G401.6 (cell line): ENCODE measurements around the gene MCTP1.

Source experiments
- FAIRE-seq: peaks from 2 replicates; lab custom pipeline; 2012; peaks lifted over from hg19 to GRCh38; lab: Jason Lieb, UNC

The MCTP1 gene

GRCh38 chr5:95114305-95114704 lies 170.6 kb downstream of the MCTP1 start:
- no peak for FAIRE-seq

DNA sequence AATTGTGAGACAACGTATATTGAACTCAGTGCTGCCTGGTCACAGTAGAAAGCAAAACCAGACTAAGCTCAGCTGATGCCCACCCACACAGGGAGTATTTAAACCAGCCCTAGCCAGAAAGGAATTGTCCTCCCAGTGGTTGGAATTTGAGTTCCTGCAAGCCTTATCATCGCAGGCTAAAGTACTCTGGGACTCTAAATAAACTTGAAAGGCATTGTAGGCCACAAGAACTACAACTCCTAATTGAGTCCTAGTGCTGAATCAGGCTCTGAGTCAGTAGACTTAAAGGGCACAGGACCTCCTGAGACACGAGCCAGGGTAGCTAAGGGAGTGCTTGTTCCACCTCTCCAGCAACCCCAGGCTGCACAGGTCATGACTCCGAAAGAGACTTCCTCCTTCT lies 171.4 kb downstream of the MCTP1 start:
- FAIRE-seq, result no peak

DNA sequence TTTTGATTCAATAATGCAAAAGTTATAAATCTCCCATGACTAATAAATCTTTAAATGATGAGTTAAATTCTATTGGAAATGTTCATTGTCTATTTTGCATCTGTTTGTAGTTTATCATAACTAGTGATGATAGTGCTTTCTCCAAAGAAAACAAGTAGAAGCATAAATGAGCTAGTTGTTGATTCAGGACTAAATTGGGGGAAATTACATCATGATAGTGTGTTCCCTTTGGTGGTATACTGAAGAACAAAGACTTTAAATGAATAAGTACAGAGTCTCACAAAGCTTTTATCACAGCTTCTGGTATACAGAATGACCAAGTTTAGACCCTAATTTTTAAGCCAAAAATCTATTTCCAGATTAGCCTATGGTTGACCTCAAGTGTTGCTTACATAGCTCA lies 173.8 kb downstream of the MCTP1 start:
- no peak for FAIRE-seq

- FAIRE-seq, result no peak
Measured at GRCh38 chr5:95110118-95110517, 174.8 kb downstream of the MCTP1 start.

DNA sequence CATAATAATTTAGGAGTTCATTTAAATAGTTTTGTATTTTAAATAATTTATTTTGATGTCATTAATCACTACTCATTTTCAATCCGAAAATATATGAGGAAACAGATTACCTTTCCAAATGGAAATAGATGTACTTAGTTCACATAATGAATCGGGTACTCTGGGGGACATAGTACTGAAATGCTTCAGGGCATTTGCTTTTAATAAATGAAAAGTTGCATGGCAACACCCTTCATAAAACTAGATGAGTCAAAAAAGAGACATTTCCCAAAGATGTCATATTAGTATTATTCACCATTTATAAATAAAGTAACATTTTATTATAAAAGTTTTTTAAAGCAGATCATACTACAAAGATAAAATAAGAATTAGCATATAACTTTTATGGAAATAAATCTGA lies 177.8 kb downstream of the MCTP1 start:
- FAIRE-seq, result no peak

- FAIRE-seq, result no peak
Measured at GRCh38 chr5:95105638-95106037, 179.3 kb downstream of the MCTP1 start.

- FAIRE-seq, result no peak
Measured at GRCh38 chr5:95102687-95103086, 182.2 kb downstream of the MCTP1 start.

GRCh38 chr5:95102080-95102479 lies 182.8 kb downstream of the MCTP1 start:
- FAIRE-seq, result no peak

DNA sequence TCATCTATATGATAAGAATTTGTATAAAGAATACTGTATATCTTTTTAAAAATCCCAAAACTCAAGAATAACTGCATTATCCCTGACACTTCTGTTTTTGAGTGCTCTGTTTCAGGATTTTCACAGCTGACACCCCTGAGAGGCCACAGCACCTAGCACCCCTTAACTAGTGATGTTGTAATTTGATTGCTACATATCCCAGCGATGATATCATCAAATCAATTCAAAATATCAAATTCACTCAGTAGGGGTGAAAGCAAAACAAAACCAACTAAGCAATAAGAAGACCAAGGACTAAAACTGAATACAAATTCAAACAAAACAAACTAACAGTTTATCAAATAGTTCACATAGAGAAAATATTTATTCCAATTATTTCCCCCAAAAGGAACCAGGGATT lies 184.3 kb downstream of the MCTP1 start:
- no peak for FAIRE-seq

DNA sequence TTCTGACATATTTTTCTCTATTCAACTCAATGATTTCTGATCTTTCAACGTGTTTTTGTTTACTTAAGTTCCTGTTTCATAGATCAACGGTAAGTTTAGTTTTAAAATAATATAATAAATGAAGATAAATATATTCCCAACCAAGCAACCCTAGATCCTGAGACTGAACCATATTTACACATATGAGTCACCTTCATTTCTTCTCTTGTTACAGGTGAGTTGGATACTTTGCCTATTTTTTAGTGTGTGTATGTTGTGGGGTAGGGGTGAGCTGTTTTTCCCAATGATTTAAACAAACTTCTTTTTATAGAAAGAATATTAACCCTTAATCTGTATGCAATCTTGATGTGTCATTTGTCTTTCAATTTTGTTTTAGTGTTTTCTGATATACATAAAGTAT lies 186.9 kb downstream of the MCTP1 start:
- FAIRE-seq, result no peak

- FAIRE-seq, result no peak
Measured at GRCh38 chr5:95093211-95093610, 191.7 kb downstream of the MCTP1 start.

DNA sequence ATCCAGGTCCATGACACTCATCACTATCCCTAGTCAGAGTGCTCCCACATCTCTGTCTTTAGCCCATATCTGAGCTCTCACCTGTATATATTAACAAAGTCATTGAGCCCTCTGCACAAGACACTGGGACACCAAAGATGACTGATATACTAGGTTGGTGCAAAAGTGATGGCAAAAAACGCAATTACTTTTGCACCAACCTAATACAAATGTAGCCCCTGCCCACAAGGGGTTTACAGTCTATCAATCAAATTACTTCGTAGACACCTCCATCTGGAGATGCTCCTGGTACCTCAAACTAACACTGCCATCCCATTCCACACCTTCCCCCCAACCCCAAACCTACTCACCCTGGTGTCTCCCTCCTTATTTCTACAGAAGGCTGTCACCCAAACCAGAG lies 194.1 kb downstream of the MCTP1 start:
- no peak for FAIRE-seq

- no peak for FAIRE-seq
Measured at GRCh38 chr5:95087816-95088317, 197.0 kb downstream of the MCTP1 start.

- FAIRE-seq, result no peak
Measured at GRCh38 chr5:95086927-95087815, 197.7 kb downstream of the MCTP1 start.

- no peak for FAIRE-seq
Measured at GRCh38 chr5:95084757-95085156, 200.1 kb downstream of the MCTP1 start.

GRCh38 chr5:95083606-95084005 lies 201.3 kb downstream of the MCTP1 start:
- FAIRE-seq, result no peak

DNA sequence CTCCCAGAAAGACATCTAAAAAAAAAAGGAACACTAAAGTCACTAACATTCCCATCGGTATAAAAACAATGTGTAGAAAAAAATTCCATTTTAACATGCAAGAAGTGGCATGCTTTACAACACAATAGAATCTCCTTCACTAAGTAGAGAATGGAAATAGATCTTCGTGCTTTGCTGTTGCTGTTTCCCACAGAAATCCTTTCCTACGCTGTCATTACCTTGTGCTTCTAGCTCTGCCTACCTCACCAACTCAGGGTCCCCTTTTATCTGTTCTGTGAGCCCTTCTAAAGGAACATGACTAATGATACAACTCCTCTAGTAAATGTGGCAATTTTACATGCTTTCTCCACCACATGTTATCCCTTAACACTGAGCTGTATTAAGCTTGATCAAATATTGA lies 202.9 kb downstream of the MCTP1 start:
- no peak for FAIRE-seq

- FAIRE-seq, result no peak
Measured at GRCh38 chr5:95081500-95081960, 203.4 kb downstream of the MCTP1 start.

- FAIRE-seq, result no peak
Measured at GRCh38 chr5:95080441-95080840, 204.5 kb downstream of the MCTP1 start.

GRCh38 chr5:95080030-95080429 lies 204.9 kb downstream of the MCTP1 start:
- no peak for FAIRE-seq

GRCh38 chr5:95078868-95079267 lies 206.0 kb downstream of the MCTP1 start:
- FAIRE-seq, result no peak

DNA sequence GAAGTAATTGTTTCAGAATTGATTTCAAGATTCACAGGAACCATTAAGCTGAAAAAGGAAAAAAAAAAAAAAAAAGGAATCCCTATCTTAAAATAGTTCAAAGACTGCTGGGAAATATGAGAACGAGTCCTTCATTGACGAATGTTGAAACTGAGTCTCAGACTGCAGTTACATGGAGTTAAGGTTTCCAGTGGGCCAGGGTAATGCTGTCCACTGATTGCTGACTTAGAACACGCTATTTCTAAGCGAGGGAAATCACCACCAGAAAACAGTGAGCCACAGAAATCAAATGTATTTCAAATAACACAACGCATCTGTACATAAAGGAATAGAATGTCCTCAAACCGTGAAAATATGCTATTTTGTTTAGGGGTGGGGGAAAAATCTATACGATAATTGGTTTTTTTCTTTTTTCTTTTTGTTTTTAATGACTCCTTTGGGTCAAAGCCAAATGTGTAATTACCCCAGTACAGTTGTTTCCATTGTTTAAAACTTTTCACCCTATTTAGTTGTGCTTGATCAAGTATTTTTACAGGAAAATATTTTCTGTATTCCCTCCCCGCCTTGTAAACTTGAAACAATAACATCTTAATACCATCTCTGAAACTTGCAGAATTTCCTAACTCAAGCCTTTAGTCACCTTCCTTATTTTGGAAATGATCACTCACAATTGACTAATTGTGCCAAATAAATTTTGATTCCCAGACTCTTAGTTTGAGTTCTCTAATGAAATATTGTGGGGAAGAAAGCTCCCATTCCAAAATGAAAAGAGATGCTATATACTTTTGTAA lies 208.3 kb downstream of the MCTP1 start:
- no peak for FAIRE-seq

- FAIRE-seq, result no peak
Measured at GRCh38 chr5:95075111-95075510, 209.8 kb downstream of the MCTP1 start.
